ENCODE measurements around the gene COX15.

COX15 gene

DNA sequence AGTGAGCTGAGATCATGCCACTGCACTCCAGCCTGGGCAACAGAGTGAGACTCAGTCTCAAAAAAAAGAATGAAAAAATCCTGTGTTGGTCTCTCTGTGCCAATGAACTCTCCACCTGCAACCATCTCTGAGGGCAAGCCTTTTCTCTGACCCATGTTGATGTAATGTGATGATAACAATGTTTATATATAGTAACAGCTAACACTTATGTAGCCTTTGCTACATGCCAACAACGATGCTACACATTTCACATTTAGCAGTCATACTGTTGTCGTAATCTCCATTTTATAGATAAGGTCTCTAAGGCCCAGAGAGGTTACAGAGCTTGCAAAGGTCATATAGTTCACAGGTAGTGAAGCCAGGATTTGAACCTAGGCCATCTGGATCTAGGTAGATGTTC is 11.5 kb downstream of the COX15 start:
- no peak for DNase-seq (ENCODE audit: low read depth)
- TF ChIP-seq CTCF (conservative IDR thresholded peaks at IDR 0.05; ENCODE audit: low read depth, low read length), result no peak
- no peak overlapping the region for H3K4me3 ChIP-seq (ENCODE audit: low read depth, low read length)

- DNase-seq (ENCODE audit: low read depth), result no peak
- TF ChIP-seq CTCF (conservative IDR thresholded peaks at IDR 0.05; ENCODE audit: low read depth, low read length), result no peak
- H3K4me3 ChIP-seq (ENCODE audit: low read depth, low read length), result no peak overlapping the region
Observed at GRCh38 chr10:99714446-99714845, 17.5 kb downstream of the COX15 start.

DNA sequence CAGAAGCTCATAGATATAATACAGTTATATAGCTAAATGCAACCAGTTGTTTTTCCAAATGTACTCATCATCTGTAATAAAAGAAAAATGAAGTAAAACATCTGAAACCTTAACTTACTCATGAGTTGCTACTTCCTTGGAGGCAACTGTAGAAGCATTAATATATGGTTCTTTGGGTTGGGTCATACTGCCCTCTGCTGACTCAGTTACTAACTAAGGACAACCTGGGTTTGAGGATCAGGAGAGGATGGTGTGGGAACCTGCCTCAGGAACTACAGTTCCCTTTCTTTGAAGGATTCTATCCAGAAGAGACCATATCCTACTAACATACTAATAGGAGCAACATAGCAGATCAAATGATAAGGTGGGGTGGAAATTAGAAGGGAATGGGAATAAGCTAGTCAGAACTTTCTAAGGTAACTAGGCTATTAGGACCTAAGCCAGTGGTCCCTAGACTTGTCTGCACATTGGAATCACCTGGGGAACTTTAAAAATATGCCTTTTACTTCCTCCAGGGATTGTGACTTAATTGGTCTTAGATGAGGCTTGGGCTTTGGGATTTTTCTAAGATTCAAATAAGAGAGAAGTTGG is 20.7 kb downstream of the COX15 start:
- peak; percentile 81 for DNase-seq (ENCODE audit: low read depth)
- no peak overlapping the region for H3K4me3 ChIP-seq (ENCODE audit: low read depth, low read length)
- TF ChIP-seq CTCF (conservative IDR thresholded peaks at IDR 0.05; ENCODE audit: low read depth, low read length), result peak; percentile 72

DNA sequence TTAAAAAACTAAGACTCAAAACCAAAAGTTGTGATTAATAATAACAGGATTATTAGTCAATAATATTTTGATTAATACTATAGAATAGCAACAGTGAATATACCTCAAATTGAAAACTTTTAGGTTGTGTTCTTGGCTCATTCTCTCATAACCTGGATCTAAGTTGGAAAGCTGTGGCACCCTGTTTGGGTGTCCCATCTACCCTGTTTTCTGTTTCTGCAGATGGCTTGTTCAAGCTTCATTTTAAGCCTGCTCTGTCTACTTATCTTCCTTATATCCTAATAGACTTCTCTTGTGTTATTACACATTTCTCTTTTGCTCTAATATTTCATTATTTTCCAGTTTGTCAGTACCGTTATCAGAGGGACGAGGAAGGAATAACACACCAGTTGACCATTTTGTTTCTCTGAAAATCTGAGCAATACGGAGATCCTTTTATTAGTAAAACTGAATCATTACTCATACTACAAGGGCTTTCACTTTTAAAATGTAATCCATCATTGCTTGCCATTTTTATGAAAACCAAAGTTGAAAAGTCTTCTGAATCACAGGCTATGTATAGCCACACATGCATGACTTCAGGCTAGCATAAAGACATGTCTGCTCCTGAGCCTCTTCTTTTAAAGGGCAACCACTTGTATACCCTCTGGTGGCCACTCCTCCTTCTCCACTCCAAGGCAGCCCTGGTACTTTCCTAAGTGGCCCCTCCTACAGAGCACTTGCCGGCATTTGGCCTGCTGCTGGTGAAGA is 22.3 kb downstream of the COX15 start:
- no peak for TF ChIP-seq CTCF (conservative IDR thresholded peaks at IDR 0.05; ENCODE audit: low read depth, low read length)
- no peak overlapping the region for H3K4me3 ChIP-seq (ENCODE audit: low read depth, low read length)
- DNase-seq (ENCODE audit: low read depth), result peak; percentile 44

DNA sequence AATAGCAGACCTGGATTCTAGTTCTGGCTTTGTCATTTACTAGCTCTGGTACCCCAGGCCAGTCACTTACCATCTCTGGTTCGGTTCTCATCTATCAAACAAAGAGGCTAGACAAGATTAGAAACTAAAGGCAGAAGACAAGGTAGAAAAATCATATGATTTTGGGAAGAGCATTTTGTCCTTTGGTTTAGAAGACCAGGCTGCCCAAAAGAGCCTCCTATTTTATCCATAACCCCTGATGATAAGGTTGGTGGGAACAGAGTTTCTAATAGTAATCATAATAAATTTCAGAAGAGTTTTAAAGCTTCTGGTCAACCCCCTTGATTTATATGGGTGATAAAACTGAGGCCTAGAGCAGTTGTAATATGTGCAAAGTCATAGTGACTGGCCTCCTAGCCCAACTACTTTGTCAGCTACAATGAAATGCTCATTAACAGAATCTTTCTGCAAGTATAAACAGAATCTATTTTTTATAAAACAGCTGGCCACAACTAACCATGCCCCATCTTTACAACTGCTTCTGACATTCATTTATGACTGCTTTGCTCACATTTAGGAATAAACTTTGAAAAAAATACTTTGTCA is 23.4 kb downstream of the COX15 start:
- DNase-seq (ENCODE audit: low read depth), result no peak
- no peak overlapping the region for H3K4me3 ChIP-seq (ENCODE audit: low read depth, low read length)
- no peak for TF ChIP-seq CTCF (conservative IDR thresholded peaks at IDR 0.05; ENCODE audit: low read depth, low read length)

- DNase-seq (ENCODE audit: low read depth), result no peak
- H3K4me3 ChIP-seq (ENCODE audit: low read depth, low read length), result no peak overlapping the region
- no peak for TF ChIP-seq CTCF (conservative IDR thresholded peaks at IDR 0.05; ENCODE audit: low read depth, low read length)
Observed at GRCh38 chr10:99700649-99701048, 31.3 kb downstream of the COX15 start.
